ACC112 (cell line): Measurements from ENCODE around the gene JPH2.

ENCODE experiments used
- H2AFZ ChIP-seq: fragments of 200-600 bp; sonication (generic); one replicate; pipeline ENCODE4 v1.6.0; 2017; ENCODE audit warnings: antibody characterized with exemption, low read length; ENCODE audit not compliant: unreplicated experiment
- H3K27ac ChIP-seq: fragments of 200-600 bp; sonication (generic); 2 replicates; pipeline ENCODE4 v1.5.1; 2014; ENCODE audit warnings: low read depth, mild to moderate bottlenecking, antibody characterized with exemption, low read length, moderate library complexity
- H3K27me3 ChIP-seq: fragments of 200-600 bp; sonication (generic); 2 replicates; pipeline ENCODE4 v1.6.1; 2014; ENCODE audit warnings: mild to moderate bottlenecking, antibody characterized with exemption, low read length, moderate library complexity, mixed read lengths; ENCODE audit not compliant: insufficient read depth
- H3K36me3 ChIP-seq: fragments of 200-600 bp; sonication (generic); 2 replicates; pipeline ENCODE4 v1.6.1; 2016; ENCODE audit warnings: mild to moderate bottlenecking, antibody characterized with exemption, low read length, moderate library complexity, mixed read lengths; ENCODE audit not compliant: insufficient read depth
- H3K4me1 ChIP-seq: fragments of 200-600 bp; sonication (generic); one replicate; pipeline ENCODE4 v1.6.1; 2016; ENCODE audit warnings: low read length, mixed read lengths; ENCODE audit not compliant: insufficient read depth, unreplicated experiment, control insufficient read depth
- H3K4me3 ChIP-seq: fragments of 200-600 bp; sonication (generic); 2 replicates; pipeline ENCODE4 v1.5.1; 2014; ENCODE audit warnings: mild to moderate bottlenecking, low read depth, low read length
- H3K79me2 ChIP-seq: fragments of 200-600 bp; sonication (generic); one replicate; pipeline ENCODE4 v1.6.0; 2016; ENCODE audit warnings: low read length; ENCODE audit not compliant: control insufficient read depth, unreplicated experiment, insufficient read depth

The JPH2 gene

DNA sequence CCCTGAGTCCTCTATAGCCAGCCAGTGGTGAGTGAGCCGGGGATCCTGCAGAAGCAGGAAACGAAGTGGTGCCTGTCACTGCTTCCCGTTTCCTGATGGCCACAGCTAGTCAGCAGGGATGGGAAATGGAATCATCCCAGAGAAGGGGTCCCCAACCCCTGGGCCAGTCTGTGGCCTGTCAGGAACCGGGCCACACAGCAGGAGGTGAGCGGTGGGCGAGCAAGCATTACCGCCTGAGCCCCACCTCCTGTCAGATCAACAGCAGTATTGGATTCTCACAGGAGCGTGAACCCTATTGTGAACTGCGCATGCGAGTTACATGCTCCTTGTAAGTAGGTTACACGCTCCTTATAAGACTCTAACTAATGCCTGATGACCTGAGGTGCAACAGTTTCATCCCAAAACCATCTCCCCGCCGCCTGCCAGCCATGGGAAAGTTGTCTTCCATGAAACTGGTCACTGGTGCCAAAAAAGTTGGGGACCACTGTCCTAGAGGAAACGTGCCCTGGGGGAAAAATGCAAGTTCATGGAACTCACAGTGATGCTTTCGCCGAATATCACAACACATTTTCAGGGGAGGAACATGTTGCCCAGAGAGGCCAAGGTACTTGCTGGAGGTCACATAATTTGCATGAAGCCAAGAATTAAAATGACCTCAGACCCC, 113.8 kb downstream of the JPH2 start:
- Histone ChIP-seq H3K27me3 (peaks cover 2% of the 10 kb centered on the region; the same call in 1 of the 2 replicates), H2AFZ (no peak overlapping the region), H3K4me1 (peaks cover 6% of the 10 kb centered on the region), H3K27ac (no peak overlapping the region), H3K4me3 (no peak overlapping the region), H3K36me3 (no peaks in the 10 kb centered on the region), H3K79me2 (no peaks in the 10 kb centered on the region)

DNA sequence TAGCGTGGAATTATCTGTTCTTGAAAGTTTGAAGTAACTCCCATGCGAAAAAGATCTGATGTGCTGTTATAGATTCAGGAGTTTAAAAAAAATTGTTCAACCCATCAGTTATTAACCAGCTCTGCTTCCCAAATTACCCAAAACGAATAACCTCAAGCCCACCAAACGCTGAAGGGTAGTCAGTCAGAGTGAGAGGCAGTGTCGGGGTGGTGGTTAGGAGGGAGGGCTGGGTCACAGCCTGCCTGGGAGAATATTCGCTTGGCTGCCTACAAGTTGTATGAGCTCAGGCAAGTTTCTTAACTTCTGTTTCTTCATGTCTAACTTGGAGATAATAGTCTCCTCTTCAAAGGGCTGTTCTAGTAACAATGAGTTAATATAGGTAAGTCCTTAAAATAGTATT, 114.6 kb downstream of the JPH2 start:
- Histone ChIP-seq H3K27ac (no peak overlapping the region), H3K4me1 (peaks cover 6% of the 10 kb centered on the region), H3K36me3 (no peaks in the 10 kb centered on the region), H3K79me2 (no peaks in the 10 kb centered on the region), H2AFZ (no peak overlapping the region), H3K27me3 (peaks cover 2% of the 10 kb centered on the region; the same call in 1 of the 2 replicates), H3K4me3 (no peak overlapping the region)

DNA sequence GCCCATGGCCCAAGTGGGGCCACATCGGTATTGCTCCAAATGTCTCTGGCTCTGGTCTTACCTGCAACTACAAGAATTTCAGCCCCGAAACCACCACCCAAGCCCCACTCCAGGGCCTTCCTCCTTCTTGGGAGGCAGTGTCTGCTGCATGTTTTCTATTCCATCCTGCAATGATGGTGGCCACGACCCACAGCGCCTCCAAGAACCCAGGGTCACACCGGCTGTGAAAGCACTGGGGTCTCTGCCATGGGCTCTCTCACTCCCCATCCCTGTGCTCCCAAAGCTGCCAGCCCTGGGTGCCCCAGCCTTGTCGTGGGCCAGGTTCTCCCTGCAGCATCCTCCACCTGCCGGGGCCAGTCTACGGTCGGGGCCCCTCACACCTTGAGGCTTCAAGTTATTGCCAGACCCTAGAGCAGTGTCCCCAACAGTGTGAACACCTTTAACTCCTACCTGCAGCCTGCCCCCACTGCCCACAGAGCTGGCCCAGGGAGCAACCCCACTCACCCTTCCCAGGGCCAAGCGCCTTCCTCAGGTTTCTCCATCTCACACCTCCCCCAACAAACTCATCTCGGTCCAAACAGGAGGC, 115.4 kb downstream of the JPH2 start:
- Histone ChIP-seq H3K4me3 (no peak overlapping the region), H3K27ac (no peak overlapping the region), H2AFZ (no peak overlapping the region), H3K36me3 (no peaks in the 10 kb centered on the region), H3K4me1 (peaks cover 6% of the 10 kb centered on the region), H3K27me3 (peaks cover 2% of the 10 kb centered on the region; the same call in 1 of the 2 replicates), H3K79me2 (no peaks in the 10 kb centered on the region)

DNA sequence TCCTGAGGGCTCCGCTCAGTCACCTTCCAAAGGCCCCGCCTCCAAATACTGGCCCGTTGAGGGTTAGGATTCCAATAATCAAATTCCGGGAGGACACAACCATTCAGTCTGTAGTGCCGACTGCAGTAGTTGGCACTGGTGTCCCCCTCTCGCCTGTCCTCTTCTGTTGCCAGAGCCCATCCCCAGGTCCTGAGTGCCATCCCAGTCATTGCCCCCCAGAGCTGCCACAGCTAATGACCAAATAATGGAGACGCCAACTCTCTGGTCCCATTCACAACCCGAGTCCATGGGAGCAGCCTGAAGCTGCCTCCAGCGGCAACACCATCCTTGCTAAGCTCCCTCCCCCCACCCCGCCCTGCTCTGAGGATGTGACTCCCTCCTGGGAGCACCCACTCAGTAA, 115.9 kb downstream of the JPH2 start:
- peaks cover 6% of the 10 kb centered on the region for H3K4me1 ChIP-seq
- H2AFZ ChIP-seq: no peak overlapping the region
- no peaks in the 10 kb centered on the region for H3K79me2 ChIP-seq
- H3K27me3 ChIP-seq: peaks cover 2% of the 10 kb centered on the region; the same call in 1 of the 2 replicates
- no peaks in the 10 kb centered on the region for H3K36me3 ChIP-seq
- no peak overlapping the region for H3K4me3 ChIP-seq
- no peak overlapping the region for H3K27ac ChIP-seq

DNA sequence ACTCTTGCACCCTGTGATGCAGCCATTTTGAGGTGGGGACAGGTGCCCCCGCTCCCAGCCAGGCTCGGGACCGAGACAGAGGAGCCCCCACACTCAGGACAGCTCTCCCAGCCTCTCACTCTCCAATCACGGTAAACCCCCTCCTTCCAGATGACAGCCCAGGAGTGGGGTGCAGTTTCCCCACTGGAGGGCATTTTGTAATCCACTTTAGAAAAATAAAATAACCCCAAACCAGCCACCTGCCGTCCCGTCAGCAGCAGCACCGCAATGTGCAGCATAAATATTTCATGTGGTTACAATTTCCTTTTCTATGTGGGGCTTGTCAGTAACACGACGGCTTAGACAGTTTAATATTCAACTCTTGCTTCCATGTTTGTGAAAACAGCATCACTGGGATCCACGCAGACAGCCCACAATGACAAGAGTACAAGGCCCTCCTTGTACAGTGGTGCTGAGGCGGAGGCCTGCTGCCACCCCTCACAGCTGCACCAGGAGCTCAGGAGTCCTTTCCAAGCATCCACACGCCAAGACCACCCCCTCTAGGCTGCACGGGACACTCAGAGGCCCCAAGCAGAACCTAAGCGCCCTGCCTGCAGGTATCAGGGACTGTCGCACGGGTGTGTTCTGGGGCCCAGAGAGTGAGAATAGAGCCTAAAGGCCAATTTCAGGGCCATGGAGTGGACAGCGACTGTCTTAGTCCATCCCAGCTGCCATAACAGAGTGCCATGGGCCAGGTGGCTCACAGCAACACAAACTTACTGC, 116.7 kb downstream of the JPH2 start:
- no peaks in the 10 kb centered on the region for H3K79me2 ChIP-seq
- no peak overlapping the region for H3K27ac ChIP-seq
- H2AFZ ChIP-seq: no peak overlapping the region
- H3K27me3 ChIP-seq: peaks cover 2% of the 10 kb centered on the region; the same call in 1 of the 2 replicates
- H3K4me3 ChIP-seq: no peak overlapping the region
- H3K4me1 ChIP-seq: peaks cover 6% of the 10 kb centered on the region
- no peaks in the 10 kb centered on the region for H3K36me3 ChIP-seq

DNA sequence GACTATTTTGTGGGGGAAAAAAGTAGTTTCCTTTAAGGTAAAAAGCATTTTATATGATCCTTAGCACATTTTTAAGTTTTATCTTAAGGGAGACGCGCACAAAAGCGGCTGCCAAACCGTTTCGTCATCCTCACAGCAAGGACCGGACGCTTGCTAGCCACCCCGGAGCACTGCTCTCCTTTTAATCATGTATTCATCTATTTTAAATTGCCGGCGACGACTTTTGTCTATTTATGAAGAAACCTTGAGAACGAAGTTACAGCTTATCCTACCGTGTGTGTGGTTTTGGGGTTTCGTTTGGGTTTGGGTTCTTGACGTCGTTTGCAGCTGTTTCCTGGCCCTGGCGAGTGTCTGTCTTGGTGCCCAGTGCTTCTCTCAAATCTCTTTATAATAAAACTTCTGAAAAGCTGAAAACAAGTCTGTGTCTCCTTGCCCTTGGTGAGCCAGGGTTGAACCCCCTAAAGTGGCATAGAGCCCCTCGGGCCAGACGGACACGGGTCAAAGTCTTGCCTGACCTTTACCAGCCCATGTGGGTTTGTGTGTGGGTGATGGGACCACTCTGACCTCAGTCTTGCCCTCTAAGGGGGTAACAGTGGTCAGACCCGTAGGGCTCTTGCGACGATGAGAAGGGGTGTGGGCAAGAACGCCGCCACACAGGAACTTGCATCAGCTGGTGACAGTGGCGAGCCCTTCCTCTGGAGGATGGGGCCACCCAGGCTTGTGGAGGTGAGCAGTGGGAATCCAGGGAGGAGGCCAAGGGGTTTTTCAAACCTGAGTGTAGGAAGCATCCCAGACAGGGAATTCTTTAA, 117.6 kb downstream of the JPH2 start:
- Histone ChIP-seq H3K27me3 (peaks cover 2% of the 10 kb centered on the region; the same call in 1 of the 2 replicates), H3K79me2 (no peaks in the 10 kb centered on the region), H3K4me1 (peaks cover 2% of the 10 kb centered on the region), H3K27ac (no peak overlapping the region), H2AFZ (no peak overlapping the region), H3K36me3 (no peaks in the 10 kb centered on the region), H3K4me3 (no peak overlapping the region)

DNA sequence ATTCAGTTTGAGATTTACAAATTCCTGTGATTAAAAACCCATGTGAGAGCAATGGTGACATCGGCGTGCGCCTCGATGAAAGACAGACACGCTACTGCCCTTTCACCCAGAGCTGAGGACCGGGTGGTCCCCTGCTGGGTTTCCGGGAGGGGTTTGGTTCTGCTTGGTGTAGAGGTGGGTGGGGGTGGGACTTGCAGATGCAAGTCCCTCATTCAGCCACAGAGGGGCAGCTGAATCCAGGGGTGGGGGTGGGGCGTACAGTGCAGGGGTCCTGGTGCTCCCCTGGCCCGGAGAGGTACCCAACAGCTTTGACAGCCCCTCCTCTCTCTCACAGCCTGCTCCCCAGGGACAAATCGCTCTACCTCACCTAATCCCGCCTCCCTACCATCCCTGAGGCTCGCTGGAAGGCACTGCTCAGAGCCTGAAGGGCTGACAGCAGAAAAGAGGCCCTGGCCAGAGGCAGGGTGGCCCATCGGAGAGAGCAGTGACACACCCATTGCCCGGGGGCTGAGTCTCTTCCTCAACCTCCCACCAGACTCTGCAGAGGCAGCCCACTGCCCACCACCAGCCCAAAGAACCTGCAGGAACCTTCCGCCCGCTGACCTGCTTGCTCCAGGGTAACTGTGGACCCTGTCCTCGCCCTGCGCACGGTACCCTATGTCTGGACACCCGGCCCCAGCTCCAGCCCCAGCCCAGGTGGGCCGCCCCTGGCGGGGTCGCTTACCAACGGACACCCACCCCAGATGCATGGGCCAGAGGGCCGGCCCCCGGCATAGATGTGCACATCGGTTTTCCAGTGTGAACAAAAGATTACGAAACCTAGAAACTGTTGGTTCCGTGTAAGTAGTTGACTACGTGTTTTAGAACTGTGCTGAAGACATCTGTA, 118.4 kb downstream of the JPH2 start:
- Histone ChIP-seq H3K27me3 (peaks cover 2% of the 10 kb centered on the region; the same call in 1 of the 2 replicates), H3K79me2 (no peaks in the 10 kb centered on the region), H3K27ac (no peak overlapping the region), H3K4me1 (no peaks in the 10 kb centered on the region), H2AFZ (no peak overlapping the region), H3K4me3 (no peak overlapping the region), H3K36me3 (no peaks in the 10 kb centered on the region)

DNA sequence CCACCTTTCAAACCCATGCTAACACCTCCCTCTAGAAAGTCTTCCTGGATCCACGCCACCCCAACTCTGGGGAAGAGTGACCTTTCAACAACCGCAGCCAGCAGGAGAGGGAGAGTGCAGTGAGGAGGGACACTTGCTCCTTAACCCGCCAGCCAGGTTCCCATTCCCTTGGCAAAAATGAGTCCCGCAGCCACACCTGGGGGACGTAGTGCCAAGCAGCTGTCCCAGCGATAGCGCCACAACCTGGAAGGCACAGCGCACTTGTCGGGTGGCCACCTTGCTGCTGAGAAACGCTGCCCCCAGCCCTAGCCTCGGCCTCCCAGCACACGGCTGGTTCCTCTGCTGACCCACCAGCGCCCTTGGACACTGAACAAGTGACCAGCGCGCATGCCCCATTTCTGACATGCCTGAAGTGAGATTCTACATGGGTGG, 119.3 kb downstream of the JPH2 start:
- H3K79me2 ChIP-seq: no peaks in the 10 kb centered on the region
- no peak overlapping the region for H3K4me3 ChIP-seq
- H2AFZ ChIP-seq: no peak overlapping the region
- no peak overlapping the region for H3K27ac ChIP-seq
- no peaks in the 10 kb centered on the region for H3K4me1 ChIP-seq
- H3K36me3 ChIP-seq: no peaks in the 10 kb centered on the region
- no peaks in the 10 kb centered on the region for H3K27me3 ChIP-seq

DNA sequence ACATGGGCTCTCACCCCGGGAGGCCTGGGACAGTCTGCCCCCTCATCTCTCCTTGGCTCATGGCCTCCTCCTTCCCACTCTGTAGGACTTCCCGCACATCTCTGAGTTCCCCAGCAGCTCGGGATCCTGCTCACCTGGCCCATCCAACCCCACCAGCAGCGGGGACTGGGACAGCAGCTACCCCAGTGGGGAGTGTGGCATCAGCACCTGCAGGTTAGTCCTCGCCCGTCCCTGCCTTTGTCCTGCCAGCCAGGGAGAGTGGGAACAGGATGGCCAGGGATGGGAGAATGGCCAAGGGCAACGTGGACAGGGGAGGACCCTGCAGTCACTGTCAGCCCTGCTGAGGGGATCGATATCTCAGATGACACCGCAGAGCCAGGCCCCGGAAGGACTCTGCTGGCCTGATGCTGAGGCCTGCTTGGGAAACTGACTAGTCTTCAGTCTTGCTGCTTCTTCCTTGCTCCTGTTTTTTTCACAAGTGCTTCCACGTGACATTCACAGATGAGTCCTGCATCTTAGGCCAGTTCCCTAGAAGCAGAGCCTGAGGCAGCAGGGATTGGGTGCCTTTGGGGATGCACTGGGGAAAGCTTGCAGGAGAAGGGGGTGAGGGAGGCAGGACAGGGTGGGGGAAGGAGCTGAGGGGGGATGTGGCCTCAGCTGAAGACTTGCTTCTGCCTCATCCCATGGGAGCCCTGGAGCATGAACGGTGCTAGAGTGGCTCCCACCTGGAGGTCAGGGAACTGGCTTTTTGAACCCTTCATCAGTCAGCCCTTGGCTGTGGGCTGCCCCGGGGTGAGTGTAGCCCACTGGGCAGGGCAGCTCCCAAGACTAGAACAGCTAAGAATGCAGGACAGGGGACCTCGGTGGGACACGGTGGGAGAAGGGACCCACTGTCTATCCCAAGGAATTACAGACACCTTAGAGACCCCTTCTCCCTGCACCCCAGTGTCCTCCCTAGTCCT, 120.1 kb downstream of the JPH2 start:
- H3K4me3 ChIP-seq: no peak overlapping the region
- H3K36me3 ChIP-seq: no peaks in the 10 kb centered on the region
- H2AFZ ChIP-seq: no peak overlapping the region
- H3K27ac ChIP-seq: no peak overlapping the region
- H3K27me3 ChIP-seq: no peaks in the 10 kb centered on the region
- no peaks in the 10 kb centered on the region for H3K79me2 ChIP-seq
- H3K4me1 ChIP-seq: no peaks in the 10 kb centered on the region
